H1 (cell line): ENCODE results near the gene LIN54. TPM values are rescaled to one million over a fixed set of nuclear protein-coding genes. Genes with fewer than 3 reads are reported as not detected.

ENCODE experiments used
- CTCF ChIA-PET: fragments of 300-600 bp; sonication (Branson Sonifier 250); formaldehyde crosslinking; loops from one replicate; lab custom pipeline; 2021; ENCODE audit not compliant: partially characterized antibody; lab: Charles Lee
- POLR2A ChIA-PET: fragments of 300-600 bp; sonication (Branson Sonifier 250); formaldehyde crosslinking; loops from one replicate; lab custom pipeline; 2021; ENCODE audit warnings: inconsistent platforms; ENCODE audit not compliant: partially characterized antibody; lab: Charles Lee
- DNase-seq, 2 experiments: peaks; one replicate each; pipeline versions ENCODE4 v3.0.0 to v3.0.0-alpha.2; 2010 to 2022; ENCODE audit warnings: low spot score in 2 of 2, low read depth in 1 of 2, mixed read lengths in 1 of 2
- FAIRE-seq: peaks from 2 replicates; lab custom pipeline; 2011; peaks lifted over from hg19 to GRCh38; lab: Jason Lieb, UNC
- H2AFZ ChIP-seq: 2 replicates; pipeline ENCODE4 v1.8.1; 2012; ENCODE audit warnings: low read length, inconsistent platforms
- H2AK5ac ChIP-seq: 2 replicates; pipeline ENCODE4 v1.6.1; 2013; ENCODE audit warnings: low read depth, low read length
- H2BK120ac ChIP-seq: replicated peaks from 2 replicates; pipeline ENCODE3; 2013; ENCODE audit warnings: low read depth, low read length, inconsistent platforms
- H2BK12ac ChIP-seq: 2 replicates; pipeline ENCODE4 v1.6.1; 2013; ENCODE audit warnings: low read depth, low read length
- H2BK15ac ChIP-seq: 2 replicates; pipeline ENCODE4 v1.6.1; 2013; ENCODE audit warnings: low read length
- H2BK20ac ChIP-seq: 2 replicates; pipeline ENCODE4 v1.6.1; 2013; ENCODE audit warnings: low read length
- H2BK5ac ChIP-seq: 2 replicates; pipeline ENCODE4 v1.6.1; 2013; ENCODE audit warnings: low read depth, low read length
- H3K14ac ChIP-seq: 2 replicates; pipeline ENCODE4 v1.6.1; 2013; ENCODE audit warnings: inconsistent platforms; ENCODE audit not compliant: insufficient read length
- H3K18ac ChIP-seq: 2 replicates; pipeline ENCODE4 v1.6.1; 2013; ENCODE audit warnings: low read length; ENCODE audit errors: extremely low read depth
- H3K23ac ChIP-seq: 2 replicates; pipeline ENCODE4 v1.6.1; 2013; ENCODE audit warnings: inconsistent platforms; ENCODE audit not compliant: insufficient read length
- H3K23me2 ChIP-seq: 2 replicates; pipeline ENCODE4 v1.6.1; 2013; ENCODE audit warnings: low read depth, low read length
- H3K27ac ChIP-seq: 2 replicates; pipeline ENCODE4 v1.6.1; 2011; ENCODE audit warnings: low read depth, low read length, inconsistent platforms
- H3K27me3 ChIP-seq, 4 experiments: replicated peaks in 1 of 4; 1 replicate in 1 of 4; 2 replicates in 3 of 4; pipeline versions ENCODE4 v1.6.1 to v1.8.1; 2011 to 2013; ENCODE audit warnings: low read length in 3 of 4, mild to moderate bottlenecking in 3 of 4, inconsistent platforms in 2 of 4, mixed read lengths in 2 of 4, moderate library complexity in 1 of 4; ENCODE audit not compliant: control insufficient read depth in 3 of 4, insufficient read depth in 3 of 4; ENCODE audit errors: extremely low read depth in 1 of 4
- H3K36me3 ChIP-seq, 4 experiments: 2 replicates each; pipeline versions ENCODE4 v1.6.1 to v1.8.1; 2011 to 2013; ENCODE audit warnings: mild to moderate bottlenecking in 4 of 4, low read length in 3 of 4, moderate library complexity in 2 of 4, control low read depth in 1 of 4, inconsistent platforms in 1 of 4; ENCODE audit not compliant: insufficient read depth in 4 of 4, control insufficient read depth in 2 of 4
- H3K4ac ChIP-seq: replicated peaks from 2 replicates; pipeline ENCODE3; 2013; ENCODE audit warnings: low read length, low read depth, mixed read lengths, inconsistent platforms; ENCODE audit not compliant: insufficient read length
- H3K4me1 ChIP-seq, 4 experiments: replicated peaks in 1 of 4; 1 replicate in 1 of 4; 2 replicates in 3 of 4; pipeline versions ENCODE4 v1.6.1 to v1.8.1; 2011 to 2013; ENCODE audit warnings: low read length in 3 of 4, inconsistent platforms in 2 of 4, mixed read lengths in 1 of 4; ENCODE audit not compliant: insufficient read depth in 4 of 4, control insufficient read depth in 3 of 4
- H3K4me2 ChIP-seq, 2 experiments: 2 replicates each; pipeline versions ENCODE4 v1.6.1 to v1.8.1; 2011 to 2013; ENCODE audit warnings: low read depth in 2 of 2, low read length in 2 of 2, control low read depth in 1 of 2, inconsistent platforms in 1 of 2, mild to moderate bottlenecking in 1 of 2; ENCODE audit not compliant: insufficient read depth in 1 of 2
- H3K4me3 ChIP-seq, 4 experiments: fragments of 200-600, 300-600 bp in 1 of 4; sonication (generic), shearing (Covaris generic), sonication (Bioruptor Twin) in 1 of 4; 2 replicates each; pipeline versions ENCODE4 v1.5.1 to v1.8.1; 2011 to 2016; ENCODE audit warnings: low read length in 4 of 4, low read depth in 3 of 4, control low read depth in 2 of 4, inconsistent platforms in 2 of 4, mild to moderate bottlenecking in 2 of 4, mixed read lengths in 1 of 4, moderate library complexity in 1 of 4; ENCODE audit not compliant: insufficient read depth in 2 of 4; ENCODE audit errors: extremely low read depth in 1 of 4
- H3K56ac ChIP-seq: replicated peaks from 2 replicates; pipeline ENCODE3; 2013; ENCODE audit warnings: low read depth, mild to moderate bottlenecking, mixed read lengths, low read length, inconsistent platforms; ENCODE audit not compliant: insufficient read length
- H3K79me1 ChIP-seq: 2 replicates; pipeline ENCODE4 v1.6.1; 2013; ENCODE audit warnings: low read depth, low read length, control low read depth
- H3K79me2 ChIP-seq, 2 experiments: 2 replicates each; pipeline versions ENCODE4 v1.6.1 to v1.8.1; 2012 to 2013; ENCODE audit warnings: low read length in 2 of 2, mild to moderate bottlenecking in 2 of 2, inconsistent platforms in 1 of 2; ENCODE audit not compliant: insufficient read depth in 2 of 2, control insufficient read depth in 1 of 2
- H3K9ac ChIP-seq, 4 experiments: replicated peaks in 1 of 4; 1 replicate in 1 of 4; 2 replicates in 3 of 4; pipeline versions ENCODE4 v1.6.1 to v1.8.1; 2011 to 2013; ENCODE audit warnings: low read depth in 3 of 4, low read length in 3 of 4, control low read depth in 2 of 4, mild to moderate bottlenecking in 2 of 4, moderate library complexity in 2 of 4, inconsistent platforms in 1 of 4; ENCODE audit errors: extremely low read depth in 1 of 4
- H3K9me3 ChIP-seq, 2 experiments: 2 replicates each; pipeline versions ENCODE4 v1.6.1 to v1.8.1; 2012 to 2013; ENCODE audit warnings: mild to moderate bottlenecking in 2 of 2, moderate library complexity in 2 of 2, control low read depth in 1 of 2, inconsistent platforms in 1 of 2, low read depth in 1 of 2, low read length in 1 of 2, mixed read lengths in 1 of 2; ENCODE audit not compliant: insufficient read depth in 2 of 2
- H4K20me1 ChIP-seq, 2 experiments: replicated peaks in 1 of 2; 2 replicates each; pipeline versions ENCODE3 to v1.8.1; 2011 to 2013; ENCODE audit warnings: inconsistent platforms in 2 of 2, low read length in 2 of 2, mild to moderate bottlenecking in 1 of 2; ENCODE audit not compliant: insufficient read depth in 2 of 2, control insufficient read depth in 1 of 2
- H4K5ac ChIP-seq: 2 replicates; pipeline ENCODE4 v1.6.1; 2013; ENCODE audit warnings: low read length, low read depth, mixed read lengths, inconsistent platforms; ENCODE audit not compliant: insufficient read length
- H4K8ac ChIP-seq: 2 replicates; pipeline ENCODE4 v1.8.0; 2013; ENCODE audit warnings: mild to moderate bottlenecking, moderate library complexity, low read length, inconsistent platforms; ENCODE audit not compliant: insufficient read depth; ENCODE audit errors: extremely low read depth
- H4K91ac ChIP-seq: replicated peaks from 2 replicates; pipeline ENCODE3; 2013; ENCODE audit warnings: low read length, mixed read lengths, inconsistent platforms; ENCODE audit not compliant: insufficient read length
- CBX5 ChIP-seq: fragments of 300-800, 300-1000 bp; sonication (generic); IDR thresholded peaks from 2 replicates; pipeline ENCODE4 v1.7.1; 2016; ENCODE audit warnings: antibody characterized with exemption, low read length, low read depth
- CREB1 ChIP-seq: IDR thresholded peaks from 2 replicates; pipeline ENCODE4 v1.6.1; 2012; ENCODE audit warnings: inconsistent platforms
- EGR1 ChIP-seq: IDR thresholded peaks from 2 replicates; pipeline ENCODE4 v1.6.1; 2011; ENCODE audit warnings: low read depth, low read length, borderline replicate concordance
- EP300 ChIP-seq, 2 experiments: IDR thresholded peaks; 1 replicate in 1 of 2; 2 replicates in 1 of 2; pipeline ENCODE4 v1.6.1; 2011 to 2012; ENCODE audit warnings: low read depth in 2 of 2, low read length in 2 of 2, mild to moderate bottlenecking in 2 of 2, borderline replicate concordance in 1 of 2, inconsistent platforms in 1 of 2, moderate library complexity in 1 of 2
- EZH2 ChIP-seq: fragments of 200-600 bp; sonication (generic); IDR thresholded peaks from 2 replicates; pipeline ENCODE4 v1.7.1; 2012; ENCODE audit warnings: low read depth, mild to moderate bottlenecking, moderate library complexity, low read length, inconsistent platforms; ENCODE audit not compliant: severe bottlenecking
- KDM1A ChIP-seq: fragments of 200-600, 300-600 bp; sonication (generic); IDR thresholded peaks from 2 replicates; pipeline ENCODE4 v1.7.1; 2016; ENCODE audit warnings: mild to moderate bottlenecking, low read length, borderline replicate concordance
- MAFK ChIP-seq: IDR thresholded peaks from 2 replicates; pipeline ENCODE4 v1.6.1; 2012; ENCODE audit warnings: low read depth, mild to moderate bottlenecking, improper control_type of control experiment, low read length
- NRF1 ChIP-seq: IDR thresholded peaks from 2 replicates; pipeline ENCODE4 v1.6.1; 2011; ENCODE audit warnings: mild to moderate bottlenecking, low read depth, low read length, improper control_type of control experiment
- POLR2A ChIP-seq, 2 experiments: IDR thresholded peaks; 1 replicate in 1 of 2; 2 replicates in 1 of 2; pipeline ENCODE4 v1.6.1; 2011; ENCODE audit warnings: low read depth in 2 of 2, low read length in 2 of 2, mild to moderate bottlenecking in 2 of 2; ENCODE audit errors: control extremely low read depth in 1 of 2
- RBBP5 ChIP-seq: IDR thresholded peaks from 2 replicates; pipeline ENCODE4 v1.7.1; 2012; ENCODE audit warnings: low read depth, mild to moderate bottlenecking, inconsistent platforms, low read length, moderate library complexity, borderline replicate concordance
- RXRA ChIP-seq: IDR thresholded peaks from 2 replicates; pipeline ENCODE4 v1.6.1; 2011; ENCODE audit warnings: low read depth, mild to moderate bottlenecking, low read length, moderate library complexity; ENCODE audit not compliant: insufficient read depth
- SP1 ChIP-seq: IDR thresholded peaks from 2 replicates; pipeline ENCODE4 v1.6.1; 2011; ENCODE audit warnings: low read depth, low read length
- SP4 ChIP-seq: IDR thresholded peaks from 2 replicates; pipeline ENCODE4 v1.6.1; 2012; ENCODE audit warnings: low read length, inconsistent platforms
- TBP ChIP-seq: IDR thresholded peaks from 2 replicates; pipeline ENCODE4 v1.6.1; 2011; ENCODE audit warnings: low read depth, low read length, improper control_type of control experiment
- TCF12 ChIP-seq: IDR thresholded peaks from 2 replicates; pipeline ENCODE4 v1.6.1; 2011; ENCODE audit warnings: low read depth, mild to moderate bottlenecking, low read length
- TEAD4 ChIP-seq: IDR thresholded peaks from 2 replicates; pipeline ENCODE4 v1.6.1; 2012; ENCODE audit warnings: low read depth, low read length, inconsistent platforms, mixed read lengths
- ZNF274 ChIP-seq: IDR thresholded peaks from 2 replicates; pipeline ENCODE4 v1.7.0; 2012; ENCODE audit warnings: low read length, borderline replicate concordance; ENCODE audit errors: extremely low read depth
- WGBS, 2 experiments: shearing (Covaris generic) in 1 of 2; methylation state at CpG; one replicate each; pipeline versions ENCODE4 v1.1.6 to v1.1.7; 2013 to 2015; ENCODE audit warnings: low lambda C conversion rate in 2 of 2, mixed read lengths in 2 of 2, inconsistent platforms in 1 of 2, low coverage in 1 of 2, missing lambda C conversion rate in 1 of 2; ENCODE audit not compliant: insufficient replicate concordance in 2 of 2, insufficient coverage in 1 of 2, insufficient read length in 1 of 2; ENCODE audit errors: extremely low coverage in 1 of 2, missing lambda C conversion rate in 1 of 2; 5-methylcytosine and 5-hydroxymethylcytosine counted together
- polyA plus RNA-seq, 7 experiments: library from polyadenylated mRNA; depleted of rRNA in 3 of 7; stranded (reverse) in 5 of 7; unstranded in 2 of 7; fragments of >200 nt in 5 of 7; fragments of 200-250 nt in 2 of 7; gene quantifications; 1 replicate in 5 of 7; 2 replicates in 1 of 7; 4 replicates in 1 of 7; pipeline versions ENCODE4 v1.2.1 to v1.2.3, GENCODE V29; 2011 to 2013; ENCODE audit warnings: missing spikeins in 2 of 7, mixed read lengths in 2 of 7
- total RNA-seq: library from RNA; stranded (reverse); fragmentation: NEBNext Ultra II Directional; extraction: Animal tissue kit (Norgen Biotek cat#: 25700); gene quantifications from 2 replicates; pipeline ENCODE4 v1.2.1, GENCODE V29; 2021

LIN54 gene
- total and polyA plus RNA-seq, 2 of the 8 experiments (the other 6 are each of a cell fraction or from before 2014, with no cell fraction given), result 5.7 to 11.1 TPM

DNA sequence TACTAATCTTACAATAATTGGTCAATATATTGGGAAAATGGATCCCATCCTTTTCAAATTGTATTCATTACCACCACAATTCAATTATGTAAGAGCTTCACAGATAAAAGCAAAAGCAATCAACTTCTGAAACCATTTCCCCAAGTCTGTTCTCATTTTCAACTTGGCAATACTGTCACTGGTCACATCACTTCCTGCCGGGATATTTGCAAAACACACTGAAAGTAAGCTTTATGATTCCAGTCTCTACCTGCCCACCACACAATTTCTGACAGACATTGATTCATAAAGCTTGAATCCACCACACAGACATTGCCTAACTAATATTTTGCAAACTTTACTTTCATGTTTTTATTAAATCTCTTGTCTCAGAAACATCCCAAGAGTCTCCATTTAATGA lies 53.6 kb downstream of the LIN54 start:
- Histone ChIP-seq H3K79me2 (no peaks in the 10 kb centered on the region), H2AK5ac (no peak overlapping the region), H3K79me1 (no peaks in the 10 kb centered on the region), H3K27me3 (no peaks in the 10 kb centered on the region), H3K23me2 (no peaks in the 10 kb centered on the region), H2BK12ac (no peak overlapping the region), H3K23ac (no peak overlapping the region), H4K20me1 (peaks cover 0 to 2% of the 10 kb centered on the region in 2 experiments), H4K8ac (no peak overlapping the region), H2BK15ac (no peak overlapping the region), H2AFZ (no peak overlapping the region), H2BK5ac (no peak overlapping the region), H3K36me3 (no peaks in the 10 kb centered on the region), H3K4ac (no peak overlapping the region), H3K4me3 (no peak overlapping the region), H3K14ac (no peak overlapping the region), H3K18ac (no peak overlapping the region), H3K27ac (no peak overlapping the region), H3K4me2 (no peak overlapping the region), H2BK120ac (no peak overlapping the region), H3K56ac (no peak overlapping the region), H4K91ac (no peak overlapping the region), H3K9me3 (no peaks in the 10 kb centered on the region), H3K4me1 (no peaks in the 10 kb centered on the region), H4K5ac (no peak overlapping the region), H2BK20ac (no peak overlapping the region), H3K9ac (no peak overlapping the region)
- no peak for DNase-seq
- POLR2A ChIA-PET, result interaction anchor here (0.6 kb wide), 1 partner anchor 450 kb away, joined by 3 read pairs; no protein-coding TSS in a partner anchor
- FAIRE-seq, result no peak
- CTCF ChIA-PET, result no interaction called here
- WGBS, 2 experiments, result 100% methylated on average over 1 of the region's 1 CpG; no CpG with 5 or more reads in 1 of the 2 experiments
- TF ChIP-seq MAFK (no peak), CREB1 (no peak), RBBP5 (no peak), TEAD4 (no peak), ZNF274 (no peak), EGR1 (no peak), TCF12 (no peak), EP300 (IDR thresholded peaks at IDR 0.05; ENCODE audit: borderline replicate concordance in 1 of 2, low read depth in 2 of 2, low read length in 2 of 2) (no peak), NRF1 (no peak), RXRA (no peak), KDM1A (no peak), EZH2 (no peak), SP4 (no peak), POLR2A (IDR thresholded peaks at IDR 0.05; ENCODE audit: control extremely low read depth in 1 of 2, low read depth in 2 of 2, low read length in 2 of 2) (no peak), CBX5 (no peak), TBP (no peak), SP1 (no peak)
